Duodenal mucosa (tissue), 2 donors: ENCODE results near the gene ASCL1.

Source experiments
- H3K27ac ChIP-seq: one replicate; pipeline ENCODE4 v1.7.0; 2013; ENCODE audit warnings: low read depth, low read length
- H3K27me3 ChIP-seq, 2 donors: one replicate each; pipeline ENCODE4 v1.7.0; 2013; ENCODE audit warnings: low read length in 2 of 2, control low read depth in 1 of 2; ENCODE audit not compliant: insufficient read depth in 2 of 2, control insufficient read depth in 1 of 2
- H3K36me3 ChIP-seq, 2 donors: one replicate each; pipeline ENCODE4 v1.7.0; 2013; ENCODE audit warnings: low read length in 2 of 2, control low read depth in 1 of 2; ENCODE audit not compliant: insufficient read depth in 2 of 2, control insufficient read depth in 1 of 2
- H3K4me1 ChIP-seq, 2 donors: one replicate each; pipeline ENCODE4 v1.7.0; 2013; ENCODE audit warnings: low read length in 2 of 2, control low read depth in 1 of 2; ENCODE audit not compliant: insufficient read depth in 2 of 2, control insufficient read depth in 1 of 2
- H3K4me3 ChIP-seq, 2 donors: one replicate each; pipeline ENCODE4 v1.7.0; 2013; ENCODE audit warnings: low read length in 2 of 2, low read depth in 1 of 2
- H3K9ac ChIP-seq, 2 donors: one replicate each; pipeline ENCODE4 v1.7.0; 2013; ENCODE audit warnings: low read length in 2 of 2, low read depth in 1 of 2
- H3K9me3 ChIP-seq, 2 donors: one replicate each; pipeline ENCODE4 v1.7.0; 2013; ENCODE audit warnings: low read length in 2 of 2, control low read depth in 1 of 2; ENCODE audit not compliant: control insufficient read depth in 1 of 2

The ASCL1 gene

DNA sequence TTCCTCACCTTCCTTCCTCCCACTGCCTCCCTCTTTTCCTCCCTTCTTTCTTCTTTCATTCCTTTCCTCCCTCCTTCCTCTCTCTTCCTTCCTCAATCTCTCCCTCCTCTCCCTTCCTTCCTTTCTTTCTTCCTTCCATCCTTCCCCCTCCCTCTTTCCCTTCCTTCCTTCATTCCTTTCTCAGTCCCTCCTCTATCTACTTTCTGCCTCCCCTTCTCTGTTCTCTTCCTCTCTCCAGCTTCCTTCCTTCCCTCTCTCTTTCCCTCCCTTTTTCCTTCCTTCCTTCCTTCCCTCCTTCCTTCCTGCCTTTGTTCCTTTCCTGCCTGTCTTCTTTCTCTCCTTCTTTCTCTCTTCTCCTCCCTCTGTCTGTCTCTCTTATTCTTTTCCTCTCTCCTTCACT, 16.1 kb downstream of the ASCL1 start:
- Histone ChIP-seq H3K4me3 (no peak overlapping the region), H3K36me3 (no peaks in the 10 kb centered on the region), H3K27ac (no peak overlapping the region), H3K27me3 (peaks cover 4 to 9% of the 10 kb centered on the region in 2 donors), H3K9me3 (no peaks in the 10 kb centered on the region), H3K4me1 (no peaks in the 10 kb centered on the region), H3K9ac (no peak overlapping the region)

DNA sequence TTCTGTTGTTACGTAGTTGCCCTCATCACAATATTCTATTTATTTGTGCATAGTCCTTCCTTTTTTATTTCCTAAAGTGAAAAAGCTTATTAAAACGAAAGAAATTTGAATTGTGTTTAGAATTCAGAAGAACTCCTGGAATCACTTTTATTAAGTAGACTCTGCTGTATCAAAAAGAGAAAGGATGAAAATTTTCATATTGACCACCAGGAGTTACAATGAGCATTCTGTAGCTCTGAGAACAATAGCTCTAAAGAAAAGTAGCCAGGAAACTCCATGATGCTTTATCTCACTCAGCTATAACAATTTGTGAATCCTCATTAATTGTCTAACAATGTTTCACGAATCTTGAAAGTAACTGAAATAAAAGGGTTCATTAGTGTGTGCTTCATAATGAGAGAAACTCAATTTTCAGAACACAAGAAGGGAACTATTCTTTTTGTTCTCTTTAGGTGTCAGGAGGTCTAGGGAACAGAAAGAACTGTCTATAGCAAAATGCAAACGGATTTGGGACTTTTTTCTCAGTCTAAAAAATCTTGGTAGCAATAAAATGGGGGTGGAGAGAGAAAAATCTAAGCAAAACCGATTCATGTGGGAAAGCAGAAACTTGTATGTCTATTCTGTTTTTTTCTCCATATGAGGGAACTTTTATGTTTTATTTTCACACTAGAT, 19.3 kb downstream of the ASCL1 start:
- no peaks in the 10 kb centered on the region for H3K4me1 ChIP-seq
- no peaks in the 10 kb centered on the region for H3K36me3 ChIP-seq
- H3K4me3 ChIP-seq: no peak overlapping the region
- no peaks in the 10 kb centered on the region for H3K9me3 ChIP-seq
- H3K27me3 ChIP-seq: peaks cover 0 to 4% of the 10 kb centered on the region in 2 donors
- H3K9ac ChIP-seq: no peak overlapping the region
- no peak overlapping the region for H3K27ac ChIP-seq

DNA sequence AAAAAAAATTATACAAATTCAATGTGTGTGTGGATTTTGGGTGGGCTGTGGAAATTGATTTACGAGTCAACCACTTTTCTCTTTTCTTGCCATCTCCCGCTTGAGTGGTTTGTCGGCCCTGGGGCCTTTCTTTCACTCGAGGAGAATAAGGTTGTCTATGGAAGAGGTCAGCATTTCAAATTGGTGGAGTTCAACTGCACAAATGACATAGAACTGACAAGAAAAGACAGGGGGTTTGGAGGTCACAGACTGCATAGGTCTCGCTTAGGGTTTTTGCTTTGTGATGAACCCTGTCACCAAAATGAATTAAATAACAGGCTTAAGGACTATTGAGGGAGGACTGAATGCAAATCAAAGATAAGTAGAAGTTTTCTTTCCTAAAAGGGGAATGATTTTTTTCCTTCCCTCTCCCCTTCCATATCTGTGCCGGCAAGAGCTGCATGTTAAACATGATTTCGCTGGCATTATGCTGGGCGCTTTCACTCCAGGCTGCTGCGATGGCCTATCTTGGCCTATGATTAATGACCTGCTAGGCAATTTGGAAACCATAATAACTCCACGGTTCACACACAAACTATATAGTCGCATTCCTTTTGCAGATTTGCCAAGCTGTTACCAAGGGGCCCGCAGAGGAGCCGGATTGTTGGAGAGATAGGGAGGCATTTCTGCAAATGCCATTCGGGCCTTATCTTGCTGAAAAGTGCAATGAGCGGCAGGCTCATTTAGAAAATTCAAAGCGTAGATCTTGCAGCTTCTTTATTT, 20.7 kb downstream of the ASCL1 start:
- Histone ChIP-seq H3K4me3 (no peak overlapping the region), H3K27ac (no peak overlapping the region), H3K4me1 (no peaks in the 10 kb centered on the region), H3K9me3 (no peaks in the 10 kb centered on the region), H3K9ac (no peak overlapping the region), H3K27me3 (no peaks in the 10 kb centered on the region), H3K36me3 (no peaks in the 10 kb centered on the region)

DNA sequence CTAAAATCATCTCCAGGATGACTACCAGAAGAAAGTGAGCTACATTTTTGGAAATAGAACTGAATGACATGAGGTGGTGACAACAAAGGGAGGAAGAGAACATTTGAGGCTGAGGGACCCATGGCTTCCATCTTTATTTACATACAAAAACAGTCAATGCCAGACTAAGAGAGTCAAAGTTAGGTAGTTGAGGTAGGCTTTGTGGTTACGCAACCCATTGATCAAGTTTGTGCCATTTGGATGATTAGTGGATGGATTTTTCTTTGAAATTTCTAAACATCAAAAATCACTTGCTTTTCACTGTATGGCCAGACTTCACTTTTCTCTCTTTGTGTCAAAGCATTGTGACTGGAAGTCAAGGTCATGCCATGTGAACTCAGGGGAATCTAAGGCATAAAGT, 22.9 kb downstream of the ASCL1 start:
- H3K36me3 ChIP-seq: no peaks in the 10 kb centered on the region
- no peaks in the 10 kb centered on the region for H3K27me3 ChIP-seq
- H3K27ac ChIP-seq: no peak overlapping the region
- no peak overlapping the region for H3K4me3 ChIP-seq
- H3K9me3 ChIP-seq: no peaks in the 10 kb centered on the region
- no peaks in the 10 kb centered on the region for H3K4me1 ChIP-seq
- no peak overlapping the region for H3K9ac ChIP-seq

- Histone ChIP-seq H3K9me3 (no peaks in the 10 kb centered on the region), H3K4me1 (no peaks in the 10 kb centered on the region), H3K4me3 (no peak overlapping the region), H3K36me3 (no peaks in the 10 kb centered on the region), H3K27ac (no peak overlapping the region), H3K27me3 (no peaks in the 10 kb centered on the region), H3K9ac (no peak overlapping the region)
Measured at GRCh38 chr12:102990419-102990818, 32.9 kb downstream of the ASCL1 start.

DNA sequence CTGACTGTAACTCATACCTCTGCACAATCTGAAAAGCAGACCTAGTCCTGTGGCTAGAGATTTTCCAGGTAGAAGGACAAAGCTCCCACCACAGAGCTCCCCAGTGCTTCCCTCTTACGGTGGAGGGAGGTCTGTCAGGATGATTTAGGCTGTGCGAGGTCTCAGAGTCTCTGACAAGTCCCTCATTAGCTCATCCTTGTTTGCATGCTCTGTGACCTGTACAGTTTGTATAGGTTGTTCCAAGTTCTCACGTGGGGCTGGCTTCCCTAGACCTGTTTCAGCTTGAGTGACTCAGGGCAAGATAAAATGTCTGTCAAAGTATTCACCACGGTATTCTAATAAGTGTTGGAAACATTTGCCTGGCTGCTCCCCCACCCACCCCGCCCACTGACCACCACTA, 34.8 kb downstream of the ASCL1 start:
- Histone ChIP-seq H3K36me3 (no peaks in the 10 kb centered on the region), H3K4me3 (no peak overlapping the region), H3K27ac (no peak overlapping the region), H3K9ac (no peak overlapping the region), H3K4me1 (no peaks in the 10 kb centered on the region), H3K9me3 (no peaks in the 10 kb centered on the region), H3K27me3 (no peaks in the 10 kb centered on the region)

DNA sequence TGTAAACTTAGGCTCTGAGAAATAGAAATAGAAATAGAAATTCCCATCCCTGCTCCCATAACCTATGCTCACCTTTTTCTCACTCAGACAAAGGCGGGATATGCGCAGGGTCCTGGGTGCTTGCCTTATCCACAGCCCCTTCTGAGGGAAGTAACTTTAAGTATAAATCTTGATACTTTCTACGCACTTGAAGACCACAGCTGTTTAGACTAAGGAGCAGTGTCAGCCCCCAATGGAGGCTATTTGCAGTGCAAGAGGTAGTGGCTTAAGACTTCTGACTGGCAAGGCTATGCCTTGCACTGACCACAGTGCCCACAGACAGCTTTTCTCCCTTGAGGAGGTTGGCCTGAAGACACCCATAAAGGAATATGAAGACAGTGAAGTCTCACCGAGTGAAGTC, 35.2 kb downstream of the ASCL1 start:
- Histone ChIP-seq H3K4me1 (no peaks in the 10 kb centered on the region), H3K36me3 (no peaks in the 10 kb centered on the region), H3K4me3 (no peak overlapping the region), H3K9me3 (no peaks in the 10 kb centered on the region), H3K27me3 (no peaks in the 10 kb centered on the region), H3K9ac (no peak overlapping the region), H3K27ac (no peak overlapping the region)

GRCh38 chr12:102993537-102993936, 36.1 kb downstream of the ASCL1 start:
- Histone ChIP-seq H3K9ac (no peak overlapping the region), H3K36me3 (no peaks in the 10 kb centered on the region), H3K27me3 (no peaks in the 10 kb centered on the region), H3K9me3 (no peaks in the 10 kb centered on the region), H3K27ac (no peak overlapping the region), H3K4me1 (no peaks in the 10 kb centered on the region), H3K4me3 (no peak overlapping the region)

DNA sequence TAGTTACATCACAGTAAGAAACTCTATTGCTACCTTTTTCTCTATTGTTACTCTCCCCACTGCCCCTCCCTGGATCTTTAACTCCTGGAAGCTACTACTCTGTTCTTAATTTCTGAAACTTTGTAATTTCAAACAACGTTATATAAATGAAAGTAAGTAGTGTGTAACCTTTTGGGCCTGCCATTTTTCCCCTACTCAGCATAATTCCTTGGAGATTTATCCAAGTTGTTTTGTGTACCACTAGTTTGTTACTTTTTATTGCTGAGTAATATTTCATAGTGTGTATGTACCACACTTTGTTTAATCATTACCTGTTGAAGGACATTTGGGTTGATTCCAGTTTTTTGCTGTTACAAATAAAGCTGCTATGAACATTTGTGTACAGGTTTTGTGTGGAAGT, 37.9 kb downstream of the ASCL1 start:
- no peaks in the 10 kb centered on the region for H3K4me1 ChIP-seq
- peaks cover 0 to 6% of the 10 kb centered on the region in 2 donors for H3K9me3 ChIP-seq
- no peak overlapping the region for H3K27ac ChIP-seq
- no peaks in the 10 kb centered on the region for H3K36me3 ChIP-seq
- no peak overlapping the region for H3K9ac ChIP-seq
- no peaks in the 10 kb centered on the region for H3K27me3 ChIP-seq
- no peak overlapping the region for H3K4me3 ChIP-seq
